Fibroblast of pulmonary artery (primary cell): ENCODE data around the gene SMCO3.

Experiments used
- DNase-seq: peaks from one replicate; pipeline ENCODE4 v3.0.0-alpha.2; 2010; ENCODE audit warnings: low read depth
- H3K4me3 ChIP-seq: replicated peaks from 2 replicates; pipeline ENCODE4 v1.5.1; 2011; ENCODE audit warnings: low read depth, mild to moderate bottlenecking, control low read depth, low read length, moderate library complexity
- CTCF ChIP-seq: IDR thresholded peaks from 2 replicates; pipeline ENCODE4 v1.5.1; 2011; ENCODE audit warnings: mild to moderate bottlenecking, control low read depth, low read length, inconsistent platforms; ENCODE audit errors: missing control alignments

The SMCO3 gene

DNA sequence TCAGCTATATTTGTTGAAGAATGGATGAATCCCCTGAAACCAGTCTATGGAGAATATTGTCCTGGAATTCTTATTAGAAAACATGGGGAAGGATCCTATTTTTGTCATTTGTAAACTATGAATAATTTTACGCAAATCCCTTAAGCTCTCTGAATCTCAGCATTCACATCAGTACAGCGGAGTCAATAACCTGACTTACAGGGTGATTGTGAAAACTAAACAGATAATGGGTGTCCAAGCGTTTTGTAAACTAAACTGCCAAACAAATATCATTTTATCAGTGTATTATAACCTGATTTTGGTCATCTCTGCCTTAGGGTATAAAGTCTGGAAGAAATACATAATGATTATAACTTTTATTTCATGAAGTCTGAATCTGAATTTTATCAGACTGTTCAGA lies 19.4 kb upstream of the SMCO3 start:
- no peak overlapping the region for H3K4me3 ChIP-seq
- no peak for TF ChIP-seq CTCF
- DNase-seq = no peak

DNA sequence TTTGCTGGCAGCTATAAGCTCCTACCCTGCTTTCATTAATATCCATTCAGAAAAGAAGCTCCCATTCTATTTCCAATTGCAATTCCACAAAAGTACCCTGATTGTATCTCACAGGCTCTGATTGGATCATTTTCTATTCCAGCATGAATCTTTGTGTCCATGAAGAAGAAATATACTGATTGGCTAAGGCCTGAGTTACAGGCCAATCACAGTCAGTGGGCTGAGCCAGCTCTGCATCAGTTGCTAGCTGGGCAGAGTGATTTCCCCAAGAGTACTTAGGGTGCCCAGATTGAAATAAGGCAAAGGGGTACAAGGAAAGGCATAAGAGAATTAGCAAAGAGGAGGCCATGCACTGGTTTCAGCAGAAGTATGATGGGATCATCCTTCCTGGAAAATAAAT lies 14.9 kb upstream of the SMCO3 start:
- no peak overlapping the region for H3K4me3 ChIP-seq
- no peak for TF ChIP-seq CTCF
- no peak for DNase-seq

- TF ChIP-seq CTCF = no peak
- no peak overlapping the region for H3K4me3 ChIP-seq
- DNase-seq = no peak
Measured at GRCh38 chr12:14827043-14827442, 13.1 kb upstream of the SMCO3 start.

DNA sequence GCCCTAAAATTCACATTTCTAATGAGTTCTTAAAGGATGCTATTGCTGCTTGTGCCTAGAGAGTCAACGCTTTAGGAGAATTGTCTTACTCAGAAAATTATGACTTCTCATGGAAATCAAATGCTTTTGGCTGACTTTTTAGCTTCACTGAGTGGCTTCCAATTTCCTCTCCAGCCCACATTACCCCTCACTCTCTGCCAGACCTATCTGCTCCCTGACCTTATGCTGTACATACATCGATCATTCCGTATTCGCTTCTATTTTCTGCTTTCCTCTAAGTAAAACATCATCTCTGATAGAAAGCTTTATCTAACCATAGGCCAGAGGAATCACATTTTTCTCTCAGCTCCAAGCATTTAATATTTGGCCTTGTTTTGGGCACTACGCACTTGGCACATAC lies 12.5 kb upstream of the SMCO3 start:
- no peak for TF ChIP-seq CTCF
- no peak for DNase-seq
- H3K4me3 ChIP-seq = no peak overlapping the region

DNA sequence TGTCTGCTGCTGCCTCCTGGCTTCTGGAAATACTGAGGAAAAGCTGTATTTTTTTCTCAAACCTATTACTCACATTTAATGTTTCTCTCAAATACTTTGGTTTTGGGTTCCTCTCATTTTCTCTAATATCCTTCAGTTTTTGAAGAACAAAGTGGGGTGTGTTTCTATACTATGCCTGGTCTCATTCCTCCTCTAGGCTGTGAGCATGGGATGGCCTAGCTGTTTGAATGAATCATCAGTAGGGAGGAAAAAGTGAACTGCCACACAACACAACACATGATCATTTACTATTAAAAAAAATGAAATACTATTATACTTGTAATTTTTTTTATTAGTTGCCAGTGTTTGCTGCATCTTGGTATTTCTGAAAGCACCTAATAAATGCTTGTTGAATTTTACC lies 11.3 kb upstream of the SMCO3 start:
- TF ChIP-seq CTCF = no peak
- H3K4me3 ChIP-seq = no peak overlapping the region
- no peak for DNase-seq

DNA sequence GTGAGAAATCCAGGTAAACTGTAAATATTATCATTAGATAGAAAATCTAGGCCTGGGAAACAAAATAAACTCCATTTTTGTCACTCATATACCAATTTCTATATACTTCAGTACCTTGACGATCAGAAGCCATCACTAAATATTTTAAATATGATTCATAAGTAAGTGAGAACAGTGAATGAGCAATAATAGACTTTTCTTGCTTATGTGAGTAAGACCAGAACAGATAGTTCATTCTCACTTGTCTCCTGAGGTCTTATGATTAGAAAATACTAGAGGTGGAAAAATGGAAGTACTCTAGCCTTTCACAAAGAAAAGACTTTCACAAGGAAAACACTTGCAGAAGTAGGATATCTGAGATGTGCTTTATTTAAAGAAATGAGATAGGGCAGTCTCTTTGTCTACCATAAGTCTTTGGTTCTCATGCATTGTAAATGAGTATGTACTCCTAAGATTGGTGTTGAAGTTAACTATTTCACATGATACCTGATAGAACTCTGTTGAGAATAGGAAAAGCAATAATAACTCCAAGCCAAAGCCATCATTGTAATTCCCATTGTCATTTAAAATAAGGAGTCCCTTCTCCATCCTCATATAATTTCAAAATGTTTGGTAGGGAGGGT lies 10.1 kb upstream of the SMCO3 start:
- TF ChIP-seq CTCF = no peak
- H3K4me3 ChIP-seq = no peak overlapping the region
- DNase-seq = no peak

DNA sequence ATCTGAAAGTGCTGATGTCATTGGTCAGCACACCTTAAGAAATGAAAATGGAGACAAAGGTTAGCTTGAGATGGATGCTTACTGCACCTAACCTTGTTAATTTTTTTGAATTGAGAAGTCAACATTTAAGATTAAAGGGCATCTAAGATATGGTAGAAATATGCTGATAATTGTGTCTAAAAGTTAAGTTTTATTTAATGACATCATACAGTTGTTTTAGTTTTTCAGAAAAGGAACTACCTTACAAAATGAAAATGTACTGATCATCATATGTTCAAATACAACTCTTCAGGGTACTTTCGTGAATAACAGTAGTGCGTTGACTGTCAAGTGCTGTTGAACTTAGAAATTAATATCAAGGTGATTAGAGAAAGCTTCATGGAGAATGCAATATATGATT lies 2.5 kb downstream of the SMCO3 start:
- TF ChIP-seq CTCF = no peak
- no peak for DNase-seq
- H3K4me3 ChIP-seq = no peak overlapping the region
